ENCODE data around the gene GP1BB. TPM values are rescaled to one million over a fixed set of nuclear protein-coding genes. Genes with fewer than 3 reads are reported as not detected.
A peak's percentile ranks its signal among the peaks of the same experiment; 100 is the strongest.

GP1BB gene
- total and polyA plus RNA-seq, 8 donors: 2.4 to 27.8 (median 8.7) TPM; not detected in 2

GRCh38 chr22:19705181-19705934, 18.0 kb upstream of the GP1BB start:
- H3K27ac ChIP-seq: no peak overlapping the region
- intact Hi-C loops (cut with DNase I; ENCODE audit: low total_unique reads): no loop called here
- no peak for TF ChIP-seq CTCF (IDR thresholded peaks at IDR 0.05)
- no peak for TF ChIP-seq POLR2A (IDR thresholded peaks at IDR 0.05)
- no peak for TF ChIP-seq EP300 (IDR thresholded peaks at IDR 0.05)
- no peak for TF ChIP-seq POLR2AphosphoS5 (IDR thresholded peaks at IDR 0.05)
- H3K4me1 ChIP-seq: no peaks in the 10 kb centered on the region
- H3K36me3 ChIP-seq: no peaks in the 10 kb centered on the region
- no peak for DNase-seq
- no peaks in the 10 kb centered on the region for H3K9me3 ChIP-seq
- H3K4me3 ChIP-seq: no peak overlapping the region
- peaks cover 0 to 63% (median 7%) of the 10 kb centered on the region in 3 donors for H3K27me3 ChIP-seq
- 67 to 75% (median 74%) methylated on average over 11 to 14 of the region's 14 CpGs for WGBS, 5 donors

GRCh38 chr22:19706661-19707151, 16.6 kb upstream of the GP1BB start:
- TF ChIP-seq CTCF (IDR thresholded peaks at IDR 0.05) (no peak), EP300 (IDR thresholded peaks at IDR 0.05) (no peak), POLR2AphosphoS5 (IDR thresholded peaks at IDR 0.05) (no peak), POLR2A (IDR thresholded peaks at IDR 0.05) (no peak)
- DNase-seq: no peak
- intact Hi-C loops (cut with DNase I; ENCODE audit: low total_unique reads): no loop called here
- no peak overlapping the region for H3K27ac ChIP-seq
- H3K36me3 ChIP-seq: no peaks in the 10 kb centered on the region
- 78 to 86% (median 83%) methylated on average over 7 of the region's 7 CpGs for WGBS, 5 donors
- peaks cover 0 to 63% (median 7%) of the 10 kb centered on the region in 3 donors for H3K27me3 ChIP-seq
- H3K9me3 ChIP-seq: no peaks in the 10 kb centered on the region
- no peaks in the 10 kb centered on the region for H3K4me1 ChIP-seq
- no peak overlapping the region for H3K4me3 ChIP-seq

GRCh38 chr22:19707347-19708290, 15.7 kb upstream of the GP1BB start:
- no peak for DNase-seq
- no peaks in the 10 kb centered on the region for H3K9me3 ChIP-seq
- no peak overlapping the region for H3K27ac ChIP-seq
- 80 to 89% (median 81%) methylated on average over 21 to 24 of the region's 24 CpGs for WGBS, 5 donors
- intact Hi-C loops (cut with DNase I; ENCODE audit: low total_unique reads): no loop called here
- H3K4me3 ChIP-seq: no peak overlapping the region
- no peaks in the 10 kb centered on the region for H3K36me3 ChIP-seq
- H3K4me1 ChIP-seq: no peaks in the 10 kb centered on the region
- peaks cover 0 to 63% (median 7%) of the 10 kb centered on the region in 3 donors for H3K27me3 ChIP-seq
- TF ChIP-seq CTCF (IDR thresholded peaks at IDR 0.05): no peak
- no peak for TF ChIP-seq POLR2A (IDR thresholded peaks at IDR 0.05)
- no peak for TF ChIP-seq POLR2AphosphoS5 (IDR thresholded peaks at IDR 0.05)
- TF ChIP-seq EP300 (IDR thresholded peaks at IDR 0.05): no peak

- Histone ChIP-seq H3K36me3 (no peaks in the 10 kb centered on the region), H3K9me3 (no peaks in the 10 kb centered on the region), H3K27me3 (peaks cover 0 to 69% (median 8%) of the 10 kb centered on the region in 3 donors), H3K4me1 (peaks cover 0 to 1% (median 0%) of the 10 kb centered on the region in 4 donors), H3K27ac (no peak overlapping the region), H3K4me3 (no peak overlapping the region)
- peak in 1 of 2 donors; percentile 7 for DNase-seq
- TF ChIP-seq EP300 (IDR thresholded peaks at IDR 0.05): no peak
- intact Hi-C loops (cut with DNase I; ENCODE audit: low total_unique reads): no loop called here
- 55 to 76% (median 69%) methylated on average over 5 to 20 of the region's 20 CpGs for WGBS, 5 donors
These were observed 14.9 kb upstream of the GP1BB start for GRCh38 chr22:19708321-19709011.
